GM21576 (cell line): ENCODE measurements around the gene STK16.
A peak's percentile ranks its signal among the peaks of the same experiment; 100 is the strongest.
"Not testable (repeated sequence)": the region's sequence is repeated elsewhere in the genome, so short reads cannot be mapped to it uniquely, and the experiment has no call there.

Source experiments
- ATAC-seq: cut with Tn5 transposase; IDR thresholded peaks from one replicate; pipeline ENCODE4 v1.9.1; 2021; ENCODE audit warnings: mild to moderate bottlenecking, moderate library complexity; ENCODE audit not compliant: unreplicated experiment

The STK16 gene

DNA sequence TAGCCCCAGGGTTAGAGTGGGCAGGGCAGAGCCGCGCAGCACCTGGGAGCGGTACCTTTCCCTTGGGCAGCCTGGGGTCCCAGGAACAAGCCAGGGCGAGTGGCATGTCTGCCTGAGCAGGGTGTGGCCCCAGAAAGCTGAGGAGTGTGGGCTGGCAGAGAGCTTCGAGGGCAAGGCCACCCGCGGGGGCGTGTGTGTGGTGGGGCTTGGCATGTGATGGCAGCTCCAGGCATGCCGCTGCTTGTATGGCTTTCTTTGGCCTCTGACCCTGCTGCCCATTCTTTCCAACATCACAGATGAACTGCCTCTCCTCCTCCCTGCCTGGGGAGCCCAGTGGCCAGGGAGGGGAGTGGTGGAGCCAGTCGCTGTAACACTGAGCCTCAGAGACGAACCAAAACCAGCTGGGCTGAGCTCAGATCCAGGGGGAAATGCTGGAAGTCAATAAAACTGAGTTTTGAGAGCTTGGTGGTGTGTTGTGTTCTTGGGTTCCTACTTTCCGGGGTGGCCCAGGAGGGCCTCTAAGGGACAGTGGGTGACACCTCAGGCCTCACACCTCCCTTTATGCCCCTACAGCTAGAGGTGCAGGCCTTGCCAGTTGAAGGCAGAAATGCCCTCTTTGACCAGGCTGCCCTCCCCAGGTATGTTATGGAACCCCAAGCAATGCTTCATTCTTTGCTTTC is 41.3 kb downstream of the STK16 start:
- ATAC-seq: no peak

DNA sequence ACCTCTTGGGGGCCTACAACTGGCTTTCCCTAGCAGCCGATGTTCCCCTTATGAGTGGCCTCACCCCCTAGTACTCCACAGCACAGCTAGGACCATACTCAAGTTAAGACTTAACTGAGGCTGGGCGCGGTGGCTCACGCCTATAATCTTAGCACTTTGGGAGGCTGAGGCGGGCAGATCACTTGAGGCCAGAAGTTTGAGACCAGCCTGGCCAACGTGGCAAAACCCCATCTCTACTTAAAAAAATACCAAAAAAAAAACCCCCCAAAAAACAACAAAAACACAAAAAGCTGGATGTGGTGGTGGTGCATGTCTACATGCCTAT is 41.8 kb downstream of the STK16 start:
- not testable (repeated sequence) for ATAC-seq

DNA sequence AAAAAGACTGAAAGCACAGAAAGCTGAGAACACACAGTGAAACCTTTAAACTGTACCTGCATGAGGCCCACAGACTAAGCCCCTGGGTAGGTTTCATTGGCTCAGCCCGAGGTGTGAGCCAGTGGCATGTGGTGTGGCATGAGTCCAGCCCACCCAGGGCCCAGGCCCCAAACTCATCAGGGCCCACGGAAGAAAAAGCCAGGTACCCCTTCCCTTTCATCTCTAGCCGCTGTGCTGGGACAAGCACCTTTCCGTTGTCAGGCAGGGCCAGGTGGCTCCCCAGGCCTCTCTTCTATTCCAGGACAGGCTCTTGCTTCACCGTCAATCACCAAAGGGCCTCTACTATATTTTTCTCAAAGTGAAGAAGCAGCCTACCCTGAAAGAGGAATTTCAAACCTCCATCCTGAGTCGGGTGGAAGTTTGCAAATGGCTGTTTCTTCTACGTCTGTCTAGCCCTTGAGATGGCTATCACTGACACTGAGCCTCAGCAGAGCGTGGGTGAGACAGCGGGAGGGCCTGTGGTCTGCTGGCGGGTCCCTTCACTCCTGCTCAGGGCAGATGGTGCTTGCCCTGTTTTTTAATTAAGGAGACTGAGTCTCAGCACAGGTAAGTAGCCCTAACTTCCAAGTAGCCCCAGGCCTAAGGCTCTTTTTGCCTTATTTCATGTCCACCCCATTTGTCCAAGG is 42.4 kb downstream of the STK16 start:
- no peak for ATAC-seq

DNA sequence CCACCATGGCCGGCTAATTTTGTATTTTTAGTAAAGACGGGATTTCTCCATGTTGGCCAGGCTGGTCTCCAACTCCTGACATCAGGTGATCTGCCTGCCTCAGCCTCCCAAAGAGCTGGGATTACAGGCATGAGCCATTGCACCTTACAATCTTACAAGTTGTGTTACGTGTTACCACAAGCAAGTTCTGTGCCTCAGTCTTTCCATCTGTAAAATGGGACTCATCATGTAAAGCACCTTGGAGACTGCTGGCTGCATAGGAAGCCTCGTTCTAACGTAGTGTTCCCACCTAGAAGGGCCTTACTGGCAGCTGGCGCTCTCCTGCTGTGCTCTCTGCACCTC is 43.9 kb downstream of the STK16 start:
- no peak for ATAC-seq

DNA sequence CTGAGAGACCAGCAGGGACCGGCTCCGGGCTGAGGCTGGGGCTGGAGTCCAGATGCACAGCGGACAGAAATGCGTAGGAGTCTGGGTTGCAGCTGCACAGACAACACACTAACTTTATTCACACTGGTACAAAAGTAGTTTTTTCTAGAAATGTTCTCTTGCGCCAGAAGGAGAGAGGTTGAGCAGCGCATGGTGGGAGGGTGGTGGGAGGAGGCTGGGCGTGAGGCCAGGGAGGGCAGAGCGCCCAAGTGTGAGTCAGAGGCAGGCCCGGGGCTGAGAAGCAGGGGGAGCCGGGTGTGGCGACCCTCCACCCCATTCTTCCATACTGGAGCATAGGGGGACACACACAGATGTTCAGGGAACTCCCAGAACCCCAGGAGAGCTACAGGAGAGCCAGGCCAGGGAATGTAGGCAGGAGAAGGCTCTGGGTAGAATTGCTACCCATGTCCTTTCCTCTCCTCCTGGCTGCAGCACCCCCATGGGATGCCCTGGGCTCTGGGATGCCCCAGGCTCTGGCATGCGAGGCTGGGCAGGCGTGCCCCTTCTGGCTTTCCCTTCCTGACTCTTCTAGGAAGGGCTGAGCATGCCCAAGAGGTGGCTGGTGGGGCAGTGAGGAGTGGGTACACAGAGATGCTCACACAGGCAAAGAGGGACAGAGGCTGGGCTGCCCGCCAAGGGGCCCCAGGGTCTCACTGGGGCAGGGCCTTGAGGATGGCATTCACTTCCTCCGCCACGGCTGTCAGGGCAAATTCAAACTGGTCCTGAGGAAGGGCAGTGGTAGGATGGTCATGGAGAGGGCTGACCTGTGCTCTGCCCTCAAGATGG is 44.5 kb downstream of the STK16 start:
- no peak for ATAC-seq

DNA sequence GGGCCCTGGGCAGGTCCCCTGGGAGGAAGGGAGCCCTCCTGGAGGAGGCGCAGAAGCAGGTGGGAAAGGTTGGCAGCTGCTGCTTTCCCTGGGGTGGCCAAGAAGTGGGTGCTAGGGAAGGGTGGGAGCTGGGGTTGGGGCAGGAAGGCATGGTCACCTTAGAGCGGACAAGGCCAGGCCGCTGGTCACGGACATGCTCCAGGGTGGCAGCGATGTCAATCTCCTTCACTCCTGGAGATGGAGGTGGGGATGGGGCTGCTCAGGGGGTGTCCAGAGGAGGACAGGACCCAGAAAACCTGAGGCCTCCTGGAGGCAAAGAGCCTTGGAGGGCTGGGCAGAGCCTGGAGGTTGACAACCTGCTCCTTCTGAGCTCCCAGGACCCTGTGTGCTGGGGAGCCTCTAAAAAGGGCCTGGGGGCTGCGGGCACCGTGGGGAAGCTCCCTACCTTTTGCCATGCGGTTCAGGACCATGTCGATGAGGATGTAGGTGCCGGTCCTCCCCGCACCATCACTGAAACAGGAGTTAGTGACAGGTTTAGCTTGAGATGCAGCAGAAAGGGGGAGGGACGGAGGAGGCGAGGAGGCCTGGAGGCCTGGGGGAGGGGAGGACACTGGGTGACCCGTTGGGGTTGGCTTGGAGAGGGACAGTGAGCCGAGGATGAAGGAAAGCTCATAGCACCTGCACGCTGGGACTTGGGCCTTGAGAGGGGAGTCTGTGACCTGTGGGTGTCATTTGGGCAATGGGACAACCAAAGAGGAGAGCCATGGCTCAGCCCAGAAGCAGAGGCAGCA is 45.3 kb downstream of the STK16 start:
- ATAC-seq: no peak

DNA sequence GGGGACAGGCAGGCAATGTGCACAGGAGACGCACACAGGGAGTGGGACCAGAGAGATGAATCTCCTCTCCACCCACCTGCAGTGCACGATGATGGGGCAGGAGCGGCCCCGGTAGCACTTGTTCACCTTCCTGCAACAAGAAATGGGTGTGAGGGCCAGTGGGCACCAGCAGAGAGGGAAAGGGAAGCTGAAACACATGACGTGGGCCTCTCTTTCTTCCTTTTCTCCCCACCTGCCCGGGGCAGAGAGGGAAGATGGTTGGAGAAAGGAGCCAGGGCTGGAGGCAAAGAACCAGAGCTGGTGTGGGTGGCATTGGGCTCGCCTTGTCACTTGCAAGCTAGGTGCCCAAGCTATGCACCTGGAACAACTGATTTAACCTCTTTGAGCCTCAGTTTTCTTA is 46.1 kb downstream of the STK16 start:
- ATAC-seq: no peak

DNA sequence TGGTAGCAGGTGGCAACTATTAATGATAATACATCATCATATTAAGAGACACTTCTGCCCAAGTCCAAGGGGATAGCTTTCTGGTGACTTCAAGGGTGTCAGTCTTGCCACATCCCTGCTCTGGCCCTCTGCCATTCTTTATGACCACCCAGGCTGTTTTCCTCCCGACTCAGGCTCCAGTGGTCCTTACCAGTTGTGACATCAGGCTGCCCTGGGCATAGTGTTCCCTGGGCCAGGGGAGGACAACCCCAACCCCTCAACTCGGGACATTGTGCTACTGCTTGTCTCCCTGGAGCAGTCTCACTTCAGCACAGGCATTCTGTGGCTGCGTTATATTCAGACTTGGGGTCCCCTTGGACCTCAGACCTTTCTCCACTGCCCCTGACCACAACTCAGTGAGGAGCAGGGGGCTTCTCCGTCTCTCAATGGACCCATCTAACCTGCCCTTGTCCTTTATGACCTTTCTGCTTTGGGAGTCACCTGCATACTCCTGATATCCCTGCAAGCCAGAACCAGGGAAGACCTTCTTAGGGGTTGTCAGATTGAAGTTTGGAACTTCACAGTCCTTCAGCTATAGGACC is 46.7 kb downstream of the STK16 start:
- ATAC-seq: no peak

DNA sequence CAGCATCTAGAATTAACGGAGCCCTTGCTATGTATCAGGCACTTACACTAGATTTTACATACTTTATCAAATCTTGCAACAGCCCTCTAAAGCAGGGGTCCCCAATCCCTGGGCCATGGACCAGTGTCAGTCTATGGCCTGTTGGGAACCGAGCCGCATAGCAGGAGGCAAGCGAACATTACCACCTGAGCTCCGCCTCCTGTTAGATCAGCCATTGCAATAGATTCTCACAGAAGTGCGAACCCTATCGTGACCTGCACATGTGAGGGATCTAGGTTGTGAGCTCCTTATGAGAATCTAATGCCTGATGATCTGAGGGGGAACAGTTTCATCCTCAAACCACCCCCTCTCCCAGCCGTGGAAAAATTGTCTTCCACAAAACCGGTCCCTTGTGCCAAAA is 47.3 kb downstream of the STK16 start:
- ATAC-seq: no peak

DNA sequence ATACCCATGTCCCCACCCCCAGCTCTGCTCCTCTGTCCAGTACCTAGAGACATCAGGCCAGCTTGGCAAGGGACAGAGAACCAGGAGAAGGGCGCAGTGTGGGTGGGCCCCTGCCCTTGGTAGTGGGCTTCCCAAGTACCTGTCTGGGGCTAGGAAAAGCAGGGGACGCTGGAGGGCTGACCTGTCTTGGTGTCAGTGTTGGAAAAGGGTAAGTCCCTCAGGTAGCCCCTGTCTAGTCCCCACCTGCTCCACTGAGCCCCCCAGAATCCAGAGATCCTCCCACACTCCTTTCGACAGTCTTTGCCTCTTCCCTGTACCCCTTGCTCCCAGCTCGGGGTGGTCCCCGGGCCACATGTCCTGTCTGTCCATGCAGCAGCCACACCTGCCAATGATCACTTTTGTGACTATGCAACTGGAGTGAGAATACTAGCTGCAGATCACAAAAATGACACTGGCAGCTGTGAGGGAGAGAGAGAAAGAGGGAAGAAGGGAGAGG is 48.5 kb downstream of the STK16 start:
- no peak for ATAC-seq

DNA sequence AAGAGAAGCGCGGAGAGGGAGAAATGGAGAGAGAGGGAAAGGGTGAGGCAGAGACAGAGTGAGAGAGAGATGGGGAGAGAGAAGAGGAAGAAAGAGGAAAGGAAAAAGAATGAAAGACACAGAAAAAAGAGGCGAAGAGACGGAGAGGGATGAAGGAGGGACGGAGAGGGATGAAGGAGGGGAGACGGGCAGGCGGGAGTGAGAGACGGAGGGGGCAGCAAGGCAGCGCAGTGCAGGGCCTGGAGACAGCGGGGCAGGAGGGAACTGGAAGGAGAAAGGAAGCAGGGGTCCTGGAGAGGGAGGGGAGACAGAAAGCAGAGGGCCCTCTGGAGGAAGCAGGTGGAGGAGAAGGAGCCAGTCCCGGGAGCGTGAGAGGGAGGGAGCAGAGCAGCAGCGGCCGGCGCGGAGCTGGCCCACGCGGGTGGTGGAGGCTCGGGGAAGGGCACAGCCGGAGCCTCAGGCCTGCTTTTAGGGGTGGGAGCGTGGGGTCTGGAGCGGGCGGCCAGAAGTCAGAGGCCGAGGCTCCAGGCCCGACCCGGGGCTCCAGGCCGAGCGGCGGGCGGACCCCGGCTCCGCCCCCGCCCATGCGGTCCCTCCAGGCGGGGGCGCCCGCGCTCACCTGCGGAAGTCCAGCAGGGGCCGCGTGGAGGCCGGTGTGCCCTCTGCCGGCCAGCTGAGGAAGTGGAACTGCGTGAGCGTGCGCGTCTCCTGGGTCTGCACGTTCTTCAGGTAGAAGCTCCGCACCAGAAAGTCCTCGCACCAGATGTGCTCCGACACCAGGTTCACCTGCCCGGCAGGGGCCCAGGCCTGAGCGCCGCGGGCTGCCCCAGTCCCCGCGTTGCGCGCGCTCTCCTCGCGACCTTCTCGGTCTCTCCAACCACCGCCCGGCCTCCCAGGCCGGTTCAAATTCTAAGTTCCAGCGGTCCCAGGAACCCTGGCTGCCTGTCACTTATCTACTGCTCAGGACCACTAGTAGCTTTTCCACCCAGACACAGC is 49.4 kb downstream of the STK16 start:
- ATAC-seq: peak; percentile 79

DNA sequence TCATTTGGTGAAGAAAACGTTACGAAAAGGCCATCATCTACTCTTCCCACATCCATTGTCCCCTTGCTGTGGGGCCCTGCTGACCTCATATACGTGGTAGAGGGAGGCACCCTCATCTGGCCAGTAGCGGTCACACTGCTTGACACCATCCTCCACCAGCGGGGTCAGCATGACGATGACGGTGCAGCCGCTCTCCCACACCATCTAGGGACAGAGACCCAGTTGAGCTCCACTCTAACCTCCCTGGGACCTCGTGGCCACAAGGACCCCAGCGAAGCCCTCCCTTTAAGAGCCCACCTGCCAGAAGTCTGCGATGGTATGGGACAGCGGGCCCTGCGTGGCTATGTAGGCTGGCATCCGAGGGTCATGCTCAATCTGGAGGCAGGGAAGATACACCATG is 50.9 kb downstream of the STK16 start:
- no peak for ATAC-seq

DNA sequence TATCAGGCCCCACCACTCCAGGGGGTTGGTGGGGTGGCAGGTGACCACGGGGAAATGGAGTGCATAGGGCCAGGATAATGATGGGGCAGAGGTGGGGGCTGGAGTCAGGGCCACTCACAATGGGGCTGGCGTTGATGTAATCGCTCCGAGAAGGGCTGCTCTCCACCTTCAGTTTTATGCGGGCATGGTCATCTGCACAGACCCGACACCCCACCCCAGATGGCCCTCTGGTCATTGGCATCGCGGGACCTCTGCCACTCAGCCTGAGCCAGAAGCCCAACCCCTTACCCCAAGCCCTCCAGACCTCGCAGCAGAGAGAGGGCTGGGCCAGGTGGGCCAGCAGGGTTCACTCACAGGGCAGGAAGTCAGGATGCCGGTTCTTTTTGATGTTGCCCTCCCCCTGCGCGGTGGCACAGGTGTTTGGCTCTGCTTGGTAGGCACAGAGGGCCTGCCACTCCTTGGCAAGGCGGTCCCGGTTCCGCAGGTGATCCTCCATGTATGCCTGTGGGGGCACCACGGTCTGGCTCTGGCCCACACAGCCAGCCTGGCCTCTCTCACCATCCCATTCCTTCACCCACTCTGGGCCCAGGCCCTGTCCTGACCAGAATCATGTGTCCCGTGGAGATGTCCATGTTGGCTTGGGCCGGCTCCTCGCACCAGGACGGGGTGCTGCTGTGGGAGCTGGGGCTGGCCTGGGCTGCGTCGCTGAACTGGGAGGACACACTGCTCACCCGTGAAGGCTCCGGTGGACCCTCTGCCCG is 51.5 kb downstream of the STK16 start:
- no peak for ATAC-seq

DNA sequence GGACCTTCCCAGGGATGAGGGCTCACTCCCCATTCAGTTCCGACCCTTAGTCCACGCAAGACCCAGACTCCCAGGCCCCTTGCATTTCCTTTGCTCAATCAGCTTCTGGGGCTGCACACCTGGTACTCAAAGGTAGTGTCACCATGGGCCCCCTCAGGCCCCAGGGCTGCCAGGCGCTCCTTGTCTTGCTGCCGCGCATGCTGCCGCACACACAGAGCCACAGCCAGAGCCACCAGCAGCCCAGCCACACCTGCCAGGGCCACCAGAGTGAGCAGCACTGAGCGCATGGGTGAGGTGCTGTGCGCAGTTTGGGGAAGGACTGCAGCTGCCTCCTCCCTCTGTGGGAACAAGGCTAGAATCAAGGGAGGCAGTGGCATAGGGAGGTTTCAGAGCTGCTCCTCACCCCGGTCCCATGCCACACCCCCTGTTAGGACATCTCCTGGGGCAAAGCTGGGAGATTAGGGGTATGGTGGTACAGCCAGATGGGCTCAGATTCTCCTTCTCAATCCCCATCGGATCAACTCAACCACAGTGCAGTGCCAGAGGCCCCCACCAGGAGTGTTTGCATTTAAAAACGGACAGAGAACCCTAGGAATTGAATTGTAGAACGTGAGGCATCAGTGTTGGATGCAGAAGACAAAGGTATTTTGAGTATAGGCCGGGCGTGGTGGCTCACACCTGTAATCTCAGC is 52.6 kb downstream of the STK16 start:
- ATAC-seq: no peak

DNA sequence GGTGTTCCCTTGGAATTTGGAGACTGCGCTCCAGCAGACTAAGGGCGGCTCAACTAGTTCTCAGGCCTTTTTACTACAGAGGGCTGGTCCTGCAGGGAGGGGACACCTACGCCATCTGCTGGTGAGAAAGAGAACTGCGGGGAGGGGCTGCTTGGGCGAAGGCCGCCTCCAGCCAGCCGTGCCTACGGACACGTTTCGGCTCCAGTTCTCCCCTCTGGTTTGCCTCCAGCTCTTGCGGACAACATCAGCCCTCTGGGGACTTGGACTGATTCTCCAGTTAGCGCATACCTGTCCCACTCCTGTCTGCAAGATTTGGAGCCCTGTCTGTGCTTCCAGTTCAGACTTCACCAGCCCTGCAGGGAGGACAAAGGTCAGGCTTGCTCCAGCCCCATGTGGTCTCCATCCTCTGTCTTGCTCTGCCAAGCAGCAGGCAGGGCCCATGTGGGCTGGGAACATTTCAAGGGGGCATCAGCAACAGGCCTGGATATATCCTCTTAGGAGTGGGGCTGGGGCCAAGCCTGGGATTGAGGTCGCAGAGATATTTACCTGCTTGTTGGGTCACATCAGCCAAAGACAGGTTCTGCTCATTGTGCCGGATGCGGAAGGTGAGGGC is 53.6 kb downstream of the STK16 start:
- ATAC-seq: peak; percentile 57

DNA sequence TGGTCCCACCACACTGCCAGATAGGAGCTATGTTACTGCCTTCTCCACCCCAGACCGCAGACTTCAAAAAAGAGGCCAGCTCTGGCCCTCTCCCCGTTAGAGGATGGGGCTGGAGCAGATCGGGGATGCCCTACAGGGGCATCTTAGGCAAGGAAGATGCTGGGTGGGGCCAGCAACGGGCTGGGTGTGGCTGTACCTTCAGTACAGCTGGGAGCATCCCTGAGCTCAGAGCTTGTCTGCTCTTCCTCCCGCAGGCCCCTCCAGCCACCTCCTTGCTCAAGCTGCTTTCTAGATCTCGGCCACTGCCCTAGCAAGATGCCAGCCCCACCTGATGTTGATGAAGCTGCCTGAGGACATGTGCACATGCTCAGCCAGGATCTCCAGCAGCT is 54.1 kb downstream of the STK16 start:
- no peak for ATAC-seq
